Measurements from ENCODE around the gene C1QB. TPM values are rescaled to one million over a fixed set of nuclear protein-coding genes. Genes with fewer than 3 reads are reported as not detected.

C1QB gene
- polyA plus RNA-seq, 3 donors, result 3.9 to 15.4 (median 6.4) TPM

- Histone ChIP-seq H3K27ac (ENCODE audit: low read depth in 1 of 2, low read length in 2 of 2) (no peak overlapping the region), H3K9me3 (replicated peaks in 1 of 2; ENCODE audit: control insufficient read depth in 1 of 2, insufficient read depth in 1 of 2, low read length in 2 of 2) (no peaks in the 10 kb centered on the region), H3K79me2 (ENCODE audit: insufficient read depth, low read length) (no peaks in the 10 kb centered on the region), H2AFZ (ENCODE audit: insufficient read depth, low read depth, low read length, poor library complexity, severe bottlenecking) (no peak overlapping the region), H3K9ac (ENCODE audit: insufficient read depth, low read length, poor library complexity, severe bottlenecking) (no peak overlapping the region), H3K4me3 (replicated peaks in 1 of 3; ENCODE audit: low read depth in 2 of 3, low read length in 3 of 3) (no peak overlapping the region), H3K4me2 (replicated peaks; ENCODE audit: extremely low read depth, low read length, poor library complexity, severe bottlenecking) (no peak overlapping the region), H4K20me1 (ENCODE audit: insufficient read depth, low read length) (no peaks in the 10 kb centered on the region), H3K4me1 (ENCODE audit: control insufficient read depth in 1 of 2, insufficient read depth in 2 of 2, low read length in 2 of 2) (no peaks in the 10 kb centered on the region), H3K27me3 (ENCODE audit: control insufficient read depth in 2 of 2, insufficient read depth in 2 of 2, low read length in 2 of 2) (peaks cover 0 to 7% of the 10 kb centered on the region in 2 donors), H3K36me3 (replicated peaks in 1 of 2; ENCODE audit: control insufficient read depth in 1 of 2, insufficient read depth in 2 of 2, low read length in 2 of 2) (no peaks in the 10 kb centered on the region)
- no peak overlapping the region for H3K4me3 Mint-ChIP-seq
- H3K27ac Mint-ChIP-seq, result no peak overlapping the region
- H3K9me3 Mint-ChIP-seq, result no peaks in the 10 kb centered on the region
- TF ChIP-seq CTCF (IDR thresholded peaks at IDR 0.05), result no peak
- peaks cover 14 to 24% (median 21%) of the 10 kb centered on the region in 3 donors for H3K27me3 Mint-ChIP-seq (ENCODE audit: low read depth in 3 of 3)
- intact Hi-C loops (cut with micrococcal nuclease), result no loop called here
- H3K4me1 Mint-ChIP-seq, result peaks cover 6% of the 10 kb centered on the region
- WGBS (ENCODE audit: insufficient coverage), result 69% methylated on average over 11 of the region's 11 CpGs
- no peak for DNase-seq
- H3K36me3 Mint-ChIP-seq, result no peaks in the 10 kb centered on the region
These were observed 36.5 kb upstream of the C1QB start for GRCh38 chr1:22616571-22616970.

GRCh38 chr1:22618056-22618455 is 35.0 kb upstream of the C1QB start:
- no peak overlapping the region for H3K27ac Mint-ChIP-seq
- no peak for TF ChIP-seq CTCF (IDR thresholded peaks at IDR 0.05)
- intact Hi-C loops (cut with micrococcal nuclease), result no loop called here
- H3K4me2 ChIP-seq (replicated peaks; ENCODE audit: extremely low read depth, low read length, poor library complexity, severe bottlenecking), result no peak overlapping the region
- no peak for DNase-seq
- H3K9ac ChIP-seq (ENCODE audit: insufficient read depth, low read length, poor library complexity, severe bottlenecking), result no peak overlapping the region
- H3K4me1 ChIP-seq (ENCODE audit: control insufficient read depth in 1 of 2, insufficient read depth in 2 of 2, low read length in 2 of 2), result no peaks in the 10 kb centered on the region
- WGBS (ENCODE audit: insufficient coverage), result 50% methylated on average over 16 of the region's 16 CpGs
- no peaks in the 10 kb centered on the region for H3K36me3 Mint-ChIP-seq
- H3K27me3 Mint-ChIP-seq (ENCODE audit: low read depth in 3 of 3), result peaks cover 10 to 30% (median 24%) of the 10 kb centered on the region in 3 donors
- no peaks in the 10 kb centered on the region for H3K36me3 ChIP-seq (replicated peaks in 1 of 2; ENCODE audit: control insufficient read depth in 1 of 2, insufficient read depth in 2 of 2, low read length in 2 of 2)
- peaks cover 0 to 7% of the 10 kb centered on the region in 2 donors for H3K27me3 ChIP-seq (ENCODE audit: control insufficient read depth in 2 of 2, insufficient read depth in 2 of 2, low read length in 2 of 2)
- H3K4me3 ChIP-seq (replicated peaks in 1 of 3; ENCODE audit: low read depth in 2 of 3, low read length in 3 of 3), result no peak overlapping the region
- no peaks in the 10 kb centered on the region for H3K9me3 Mint-ChIP-seq
- H3K79me2 ChIP-seq (ENCODE audit: insufficient read depth, low read length), result no peaks in the 10 kb centered on the region
- H3K4me1 Mint-ChIP-seq, result peaks cover 6% of the 10 kb centered on the region
- no peaks in the 10 kb centered on the region for H3K9me3 ChIP-seq (replicated peaks in 1 of 2; ENCODE audit: control insufficient read depth in 1 of 2, insufficient read depth in 1 of 2, low read length in 2 of 2)
- no peak overlapping the region for H3K27ac ChIP-seq (ENCODE audit: low read depth in 1 of 2, low read length in 2 of 2)
- H2AFZ ChIP-seq (ENCODE audit: insufficient read depth, low read depth, low read length, poor library complexity, severe bottlenecking), result no peak overlapping the region
- H3K4me3 Mint-ChIP-seq, result no peak overlapping the region
- no peaks in the 10 kb centered on the region for H4K20me1 ChIP-seq (ENCODE audit: insufficient read depth, low read length)
